GM10248 (cell line): Measurements from ENCODE around the gene AHDC1.
A peak's percentile ranks its signal among the peaks of the same experiment; 100 is the strongest.
"Not testable (repeated sequence)": the region's sequence is repeated elsewhere in the genome, so short reads cannot be mapped to it uniquely, and the experiment has no call there.

Source experiments
- CTCF ChIA-PET: fragments of 300-600 bp; sonication (Branson Sonifier 250); formaldehyde crosslinking; extraction: SDS; loops from one replicate; lab custom pipeline; 2021; ENCODE audit warnings: antibody characterized with exemption; lab: Yijun Ruan, JAX
- POLR2A ChIA-PET: fragments of 350-650 bp; sonication (Branson Sonifier 250); formaldehyde crosslinking; extraction: SDS; loops from one replicate; lab custom pipeline; 2020; ENCODE audit warnings: antibody characterized with exemption; lab: Yijun Ruan, JAX
- DNase-seq: peaks from one replicate; pipeline ENCODE4 v3.0.0; 2012; ENCODE audit errors: extremely low spot score
- TF ChIP-seq, protein P1 (sequence below): IDR thresholded peaks from 2 replicates; pipeline ENCODE4 v1.5.1; 2012; ENCODE audit warnings: mild to moderate bottlenecking, low read depth; ENCODE audit errors: extremely low read depth, missing control alignments, control extremely low read depth

Gene AHDC1

DNA sequence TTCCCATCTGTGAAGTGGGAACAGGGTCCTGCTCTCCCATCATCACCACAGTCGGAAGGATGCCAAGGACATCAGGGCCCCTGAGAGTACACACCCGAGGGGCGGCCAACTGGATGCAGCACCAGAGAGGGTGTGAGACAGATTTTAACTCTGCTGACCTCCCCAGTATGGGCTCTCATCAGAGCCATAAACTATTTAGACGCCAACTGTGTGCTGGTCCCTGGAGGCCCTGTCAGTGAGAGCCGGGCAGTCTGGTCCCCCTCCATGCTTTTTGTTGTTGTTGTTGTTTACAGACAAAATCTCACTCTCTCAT, 29.3 kb upstream of the AHDC1 start:
- POLR2A ChIA-PET, result no interaction called here
- no peak for DNase-seq
- CTCF ChIA-PET, result interaction anchor here (1.0 to 1.4 kb wide), 2 partner anchors 11 to 25 kb away, joined by 3 to 4 read pairs; no protein-coding TSS in a partner anchor
- TF ChIP-seq, protein P1, sequence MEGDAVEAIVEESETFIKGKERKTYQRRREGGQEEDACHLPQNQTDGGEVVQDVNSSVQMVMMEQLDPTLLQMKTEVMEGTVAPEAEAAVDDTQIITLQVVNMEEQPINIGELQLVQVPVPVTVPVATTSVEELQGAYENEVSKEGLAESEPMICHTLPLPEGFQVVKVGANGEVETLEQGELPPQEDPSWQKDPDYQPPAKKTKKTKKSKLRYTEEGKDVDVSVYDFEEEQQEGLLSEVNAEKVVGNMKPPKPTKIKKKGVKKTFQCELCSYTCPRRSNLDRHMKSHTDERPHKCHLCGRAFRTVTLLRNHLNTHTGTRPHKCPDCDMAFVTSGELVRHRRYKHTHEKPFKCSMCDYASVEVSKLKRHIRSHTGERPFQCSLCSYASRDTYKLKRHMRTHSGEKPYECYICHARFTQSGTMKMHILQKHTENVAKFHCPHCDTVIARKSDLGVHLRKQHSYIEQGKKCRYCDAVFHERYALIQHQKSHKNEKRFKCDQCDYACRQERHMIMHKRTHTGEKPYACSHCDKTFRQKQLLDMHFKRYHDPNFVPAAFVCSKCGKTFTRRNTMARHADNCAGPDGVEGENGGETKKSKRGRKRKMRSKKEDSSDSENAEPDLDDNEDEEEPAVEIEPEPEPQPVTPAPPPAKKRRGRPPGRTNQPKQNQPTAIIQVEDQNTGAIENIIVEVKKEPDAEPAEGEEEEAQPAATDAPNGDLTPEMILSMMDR, result no peak

DNA sequence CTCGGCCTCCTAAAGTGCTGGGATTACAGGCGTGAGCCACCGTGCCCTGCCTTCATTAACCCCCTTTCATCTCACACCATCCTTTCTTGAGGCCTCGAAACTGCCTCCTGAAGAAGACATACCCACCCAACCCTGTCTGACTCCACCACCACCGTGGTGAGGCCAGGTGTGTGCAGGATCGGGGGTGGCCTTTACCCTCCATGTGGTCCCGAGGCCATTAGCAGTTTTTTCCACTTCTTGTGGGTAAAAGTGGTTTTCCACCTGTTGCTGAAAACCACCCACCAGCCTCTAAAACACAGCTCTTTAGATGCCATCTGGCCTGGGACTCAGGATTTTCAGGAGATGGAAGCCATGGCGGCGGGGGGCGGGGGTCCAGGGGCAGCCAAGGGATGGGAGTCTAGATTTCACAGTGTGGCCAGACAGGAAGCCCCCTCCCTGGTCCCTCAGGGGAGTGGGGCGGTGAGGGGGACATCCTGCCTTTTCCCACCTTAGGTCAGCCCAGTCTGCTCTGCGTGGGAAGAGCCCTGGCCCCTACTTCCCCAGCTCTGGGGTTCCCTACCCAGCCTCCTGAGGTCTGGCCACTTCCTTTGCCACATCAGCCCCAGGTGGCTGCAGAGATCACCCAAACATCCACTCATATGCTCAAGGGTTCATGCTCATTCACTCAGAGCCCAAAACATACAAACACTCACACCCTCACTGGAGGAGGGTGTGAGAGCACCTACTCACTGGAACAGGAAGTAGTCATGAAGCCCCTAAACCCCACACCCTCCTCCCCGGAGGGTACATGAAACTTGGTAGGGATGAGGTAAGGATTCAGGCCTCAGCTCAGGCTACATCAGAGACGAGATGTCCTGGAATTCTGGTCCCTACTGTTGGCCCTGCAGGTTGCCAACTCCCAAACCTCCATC, 28.7 kb upstream of the AHDC1 start:
- CTCF ChIA-PET, result interaction anchor here (1.0 to 5.1 kb wide), 3 partner anchors 11 to 30 kb away, joined by 3 to 27 read pairs (median 4); no protein-coding TSS in a partner anchor
- TF ChIP-seq, protein P1, result no peak
- peak; percentile 67 for DNase-seq

DNA sequence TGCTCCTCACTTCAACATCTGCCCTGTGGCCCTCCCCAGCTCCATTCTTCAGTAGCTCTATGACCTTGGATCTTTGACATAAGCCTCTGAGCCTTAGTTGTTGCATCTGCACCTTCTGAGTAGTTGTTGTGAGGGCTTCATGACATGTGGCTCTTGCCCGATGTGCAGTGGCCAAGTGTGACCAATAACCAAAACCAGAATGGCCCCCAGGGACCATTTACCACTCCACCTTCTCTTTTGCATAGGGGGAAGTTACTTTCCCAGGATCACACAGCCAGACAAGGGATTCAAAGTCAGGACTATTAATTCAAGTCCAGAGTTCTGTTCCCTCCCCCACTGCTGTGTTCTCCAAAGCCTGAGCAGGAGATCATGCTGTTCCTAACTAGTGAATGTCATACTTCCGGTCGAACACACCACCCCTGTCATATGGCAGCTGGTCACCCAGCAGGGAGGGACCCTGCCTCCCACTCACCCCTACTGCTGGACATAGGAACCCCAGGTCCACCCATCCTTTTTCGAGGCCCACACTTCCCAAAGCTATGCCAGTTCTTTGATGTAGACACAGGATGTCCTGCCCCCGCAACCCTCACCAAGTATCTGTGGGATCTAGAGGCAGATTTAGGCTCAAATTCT, 27.0 kb upstream of the AHDC1 start:
- TF ChIP-seq, protein P1, result no peak
- CTCF ChIA-PET, result interaction anchor here (1.1 to 5.1 kb wide), 12 partner anchors 13 to 74 kb away, joined by 3 to 27 read pairs (median 9); no protein-coding TSS in a partner anchor
- POLR2A ChIA-PET, result interaction anchor here (1.3 kb wide), 1 partner anchor 11 kb away, joined by 4 read pairs; no protein-coding TSS in a partner anchor
- DNase-seq, result no peak

More for the DNA sequence above, 28.7 kb upstream of the AHDC1 start:
- POLR2A ChIA-PET, result interaction anchor here (0.5 to 1.3 kb wide), 2 partner anchors 12 to 697 kb away, joined by 3 to 4 read pairs; no protein-coding TSS in a partner anchor

DNA sequence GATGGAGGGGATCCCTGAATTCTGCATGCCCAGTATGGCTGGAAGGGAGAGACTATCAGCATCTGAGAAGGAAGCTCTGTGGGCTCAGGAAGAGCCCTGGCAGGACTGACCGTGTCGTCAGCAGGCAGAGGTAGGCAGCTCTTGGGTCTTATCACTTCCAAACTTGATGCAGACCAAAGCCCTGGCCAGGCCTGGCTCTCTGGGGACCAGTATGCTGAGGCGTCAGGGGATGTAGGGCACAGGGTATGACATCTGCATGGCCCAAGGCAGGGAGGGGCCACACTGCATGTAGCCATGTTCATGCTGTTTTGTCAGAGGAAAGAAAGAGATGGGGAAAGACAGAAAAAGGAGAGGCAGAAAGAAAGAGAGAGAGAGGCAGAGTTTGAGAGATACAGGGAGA, 24.8 kb upstream of the AHDC1 start:
- ChIA-PET CTCF (interaction anchor here (0.7 to 5.1 kb wide), 10 partner anchors 10 to 72 kb away, joined by 3 to 27 read pairs (median 9); no protein-coding TSS in a partner anchor), POLR2A (interaction anchor here (0.6 to 2.1 kb wide), 7 partner anchors 12 to 517 kb away, joined by 3 to 6 read pairs (median 4); no protein-coding TSS in a partner anchor)
- DNase-seq, result no peak
- TF ChIP-seq, protein P1, result no peak

DNA sequence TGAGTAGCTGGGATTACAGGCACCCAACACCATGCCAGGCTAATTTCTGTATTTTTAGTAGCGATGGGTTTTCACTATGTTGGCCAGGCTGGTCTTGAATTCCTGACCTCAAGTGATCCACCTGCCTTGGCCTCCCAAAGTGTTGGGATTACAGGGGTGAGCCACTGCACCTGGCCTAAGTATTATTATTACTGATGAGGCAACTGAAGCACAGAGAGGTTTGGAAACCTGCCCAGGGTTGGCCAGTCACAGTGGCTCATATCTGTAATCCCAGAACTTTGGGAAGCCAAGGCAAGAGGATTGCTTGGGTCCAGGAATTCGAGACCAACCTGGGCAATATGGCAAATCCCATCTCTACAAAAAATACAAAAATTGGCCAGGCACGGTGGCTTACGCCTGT, 23.8 kb upstream of the AHDC1 start:
- POLR2A ChIA-PET, result interaction anchor here (0.6 to 1.5 kb wide), 5 partner anchors 11 to 516 kb away, joined by 3 to 5 read pairs (median 4); no protein-coding TSS in a partner anchor
- CTCF ChIA-PET, result interaction anchor here (0.8 to 5.1 kb wide), 6 partner anchors 10 to 35 kb away, joined by 3 to 27 read pairs (median 8); no protein-coding TSS in a partner anchor

DNA sequence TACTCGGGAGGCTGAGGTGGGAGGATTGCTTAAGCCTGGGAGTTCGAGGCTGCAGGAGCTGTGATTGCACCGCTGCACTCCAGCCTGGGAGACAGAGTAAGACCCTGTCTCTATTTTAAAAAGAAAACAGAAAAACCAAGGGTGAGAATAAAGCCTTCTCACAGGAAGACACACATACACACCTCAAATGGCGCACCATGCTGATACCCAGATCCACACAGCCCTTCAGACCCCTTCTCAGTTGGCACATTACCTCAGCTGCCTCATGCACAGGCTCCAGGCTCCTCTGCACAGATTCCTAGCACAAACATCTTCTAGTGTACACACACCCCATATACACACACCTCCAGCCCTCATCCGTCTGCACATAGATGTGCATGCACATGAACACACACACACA, 23.1 kb upstream of the AHDC1 start:
- TF ChIP-seq, protein P1, result no peak
- POLR2A ChIA-PET, result interaction anchor here (1.5 kb wide), 1 partner anchor 15 kb away, joined by 4 read pairs; no protein-coding TSS in a partner anchor
- CTCF ChIA-PET, result interaction anchor here (0.9 to 2.7 kb wide), 2 partner anchors 19 to 36 kb away, joined by 5 to 22 read pairs; no protein-coding TSS in a partner anchor
- no peak for DNase-seq

More for the DNA sequence above, 23.8 kb upstream of the AHDC1 start:
- not testable (repeated sequence) for DNase-seq
